AG08396 (cell line): Measurements from ENCODE around the gene APRT.
"Not testable (repeated sequence)": the region's sequence is repeated elsewhere in the genome, so short reads cannot be mapped to it uniquely, and the experiment has no call there.

Experiments used
- DNase-seq: peaks from one replicate; pipeline ENCODE4 v3.0.0; 2012; ENCODE audit warnings: low spot score, mixed read lengths

APRT gene

GRCh38 chr16:88772871-88773811, 38.6 kb downstream of the APRT start:
- peak; percentile 94 for DNase-seq

GRCh38 chr16:88771781-88772180, 39.9 kb downstream of the APRT start:
- not testable (repeated sequence) for DNase-seq

GRCh38 chr16:88771294-88771772, 40.4 kb downstream of the APRT start:
- no peak for DNase-seq

GRCh38 chr16:88770461-88771293, 41.1 kb downstream of the APRT start:
- DNase-seq = no peak

- peak; percentile 58 for DNase-seq
Observed at GRCh38 chr16:88769617-88770460, 41.9 kb downstream of the APRT start.

- peak; percentile 79 for DNase-seq
Observed at GRCh38 chr16:88768071-88768783, 43.5 kb downstream of the APRT start.

GRCh38 chr16:88767546-88768070, 44.1 kb downstream of the APRT start:
- DNase-seq = no peak

GRCh38 chr16:88766975-88767374, 44.8 kb downstream of the APRT start:
- DNase-seq = no peak

- no peak for DNase-seq
Observed at GRCh38 chr16:88764913-88765349, 46.8 kb downstream of the APRT start.

GRCh38 chr16:88764080-88764479, 47.6 kb downstream of the APRT start:
- no peak for DNase-seq

- no peak for DNase-seq
Observed at GRCh38 chr16:88763502-88764053, 48.1 kb downstream of the APRT start.

- DNase-seq = no peak
Observed at GRCh38 chr16:88762941-88763340, 48.8 kb downstream of the APRT start.

GRCh38 chr16:88762258-88762870, 49.4 kb downstream of the APRT start:
- DNase-seq = no peak

- no peak for DNase-seq
Observed at GRCh38 chr16:88761830-88762229, 49.9 kb downstream of the APRT start.

GRCh38 chr16:88761143-88761534, 50.6 kb downstream of the APRT start:
- no peak for DNase-seq

GRCh38 chr16:88760424-88761142, 51.1 kb downstream of the APRT start:
- DNase-seq = no peak

GRCh38 chr16:88759976-88760350, 51.8 kb downstream of the APRT start:
- DNase-seq = no peak
